GM12891 (cell line): ENCODE measurements around the gene RBCK1.

Source experiments
- DNase-seq: peaks from one replicate; pipeline ENCODE4 v3.0.0; 2011; ENCODE audit warnings: low spot score; ENCODE audit not compliant: insufficient read length
- FAIRE-seq: peaks from 2 replicates; lab custom pipeline; 2011; peaks lifted over from hg19 to GRCh38; lab: Jason Lieb, UNC
- PAX5 ChIP-seq: IDR thresholded peaks from 2 replicates; pipeline ENCODE4 v1.6.1; 2011; ENCODE audit warnings: low read length, moderate library complexity, mild to moderate bottlenecking; ENCODE audit not compliant: insufficient read depth, severe bottlenecking
- POLR2A ChIP-seq: IDR thresholded peaks from 2 replicates; pipeline ENCODE4 v1.6.1; 2011; ENCODE audit warnings: low read depth, low read length, control low read depth
- POLR2AphosphoS5 ChIP-seq: IDR thresholded peaks from 2 replicates; pipeline ENCODE4 v1.6.1; 2011; ENCODE audit warnings: low read depth, low read length, control low read depth
- POU2F2 ChIP-seq: IDR thresholded peaks from 2 replicates; pipeline ENCODE4 v1.6.1; 2011; ENCODE audit warnings: low read depth, mild to moderate bottlenecking, control low read depth, low read length, moderate library complexity
- SPI1 ChIP-seq: IDR thresholded peaks from 2 replicates; pipeline ENCODE4 v1.6.1; 2011; ENCODE audit warnings: low read depth, low read length, control low read depth
- TAF1 ChIP-seq: IDR thresholded peaks from 2 replicates; pipeline ENCODE4 v1.6.1; 2011; ENCODE audit warnings: low read depth, low read length, control low read depth

Gene RBCK1

DNA sequence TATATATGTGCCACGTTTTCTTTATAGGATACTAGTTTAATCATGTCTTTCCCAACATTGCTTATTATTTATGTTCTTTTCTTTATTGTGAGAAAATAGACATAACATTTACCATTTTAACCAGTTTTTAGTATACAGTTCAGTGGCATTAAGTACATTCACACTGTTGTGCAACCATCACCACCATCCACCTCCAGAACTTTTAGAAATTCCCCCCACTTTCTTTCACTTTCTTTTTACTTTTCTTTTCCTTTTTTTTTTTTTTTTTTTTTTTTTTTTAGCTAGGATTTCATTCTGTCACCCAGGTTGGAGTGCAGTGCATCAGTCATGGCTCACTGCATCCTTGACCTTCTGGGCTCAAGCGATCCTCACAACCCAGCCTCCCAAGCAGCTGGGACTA lies 18.5 kb downstream of the RBCK1 start:
- no peak for FAIRE-seq
- TF ChIP-seq SPI1 (no peak), POU2F2 (no peak), POLR2AphosphoS5 (no peak)
- no peak for DNase-seq

- TF ChIP-seq POLR2A (no peak), PAX5 (no peak), POU2F2 (no peak), SPI1 (no peak), TAF1 (no peak), POLR2AphosphoS5 (no peak)
- no peak for DNase-seq
Measured at GRCh38 chr20:427401-427800, 19.3 kb downstream of the RBCK1 start.

DNA sequence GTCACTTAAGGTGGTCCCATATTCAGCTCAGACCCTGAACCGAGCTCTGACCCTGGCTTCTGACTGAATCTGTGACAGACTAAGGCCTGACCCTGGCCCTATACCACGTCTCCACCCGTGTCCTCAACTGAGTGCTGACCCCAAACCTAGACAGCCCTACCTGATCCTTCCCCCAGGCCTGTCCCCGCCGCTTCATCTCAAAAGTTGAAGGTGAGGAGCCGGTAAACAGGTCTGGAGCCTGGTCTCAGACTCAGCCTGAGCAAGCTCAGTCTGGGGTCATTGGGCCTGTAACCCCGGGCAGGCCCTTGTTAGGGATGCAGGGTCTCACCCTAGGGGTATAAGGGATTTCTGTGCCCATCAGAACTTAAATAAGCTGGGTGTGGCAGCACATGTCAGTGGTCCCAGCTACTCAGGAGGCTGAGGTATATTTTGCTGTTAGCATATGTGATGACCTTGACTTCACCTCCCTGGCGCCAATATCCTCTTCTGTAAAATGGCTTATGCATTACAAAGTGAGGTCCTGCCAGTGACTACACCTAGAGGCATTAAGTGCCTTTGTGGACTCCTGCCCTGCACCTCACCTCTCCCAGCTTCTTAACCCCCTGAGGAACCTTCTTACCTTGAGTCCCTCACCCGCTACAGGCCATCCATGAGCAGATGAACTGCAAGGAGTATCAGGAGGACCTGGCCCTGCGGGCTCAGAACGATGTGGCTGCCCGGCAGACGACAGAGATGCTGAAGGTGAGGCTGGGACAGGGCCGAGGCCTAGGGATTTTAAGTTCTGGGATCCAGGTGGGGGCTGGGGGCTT lies 20.0 kb downstream of the RBCK1 start:
- no peak for DNase-seq
- TF ChIP-seq TAF1 = no peak
- no peak for TF ChIP-seq PAX5
- no peak for TF ChIP-seq SPI1
- TF ChIP-seq POU2F2 = no peak
- no peak for TF ChIP-seq POLR2A
- no peak for TF ChIP-seq POLR2AphosphoS5
- FAIRE-seq = no peak

More at GRCh38 chr20:427401-427800, 19.3 kb downstream of the RBCK1 start:
- no peak for FAIRE-seq

DNA sequence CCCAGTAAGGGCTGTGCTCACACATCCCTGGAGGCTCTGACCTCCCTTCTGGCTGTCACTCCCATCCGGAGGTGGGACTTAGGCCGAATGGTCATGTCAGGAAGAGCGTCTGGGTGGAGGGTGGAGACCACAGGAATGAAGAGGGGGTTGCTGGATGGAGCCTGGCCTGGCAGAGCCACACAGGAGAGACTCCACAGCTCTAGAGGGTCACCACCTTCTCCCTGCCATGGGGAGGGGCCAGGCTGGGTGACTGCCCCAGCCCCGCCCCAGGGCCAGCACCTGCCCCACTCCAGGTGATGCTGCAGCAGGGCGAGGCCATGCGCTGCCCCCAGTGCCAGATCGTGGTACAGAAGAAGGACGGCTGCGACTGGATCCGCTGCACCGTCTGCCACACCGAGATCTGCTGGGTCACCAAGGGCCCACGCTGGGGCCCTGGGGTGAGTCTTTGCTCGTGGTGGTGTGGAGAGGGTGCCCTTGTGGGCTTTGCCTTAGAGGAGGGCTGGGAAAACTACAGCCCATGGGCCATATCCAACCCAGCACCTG lies 20.6 kb downstream of the RBCK1 start:
- DNase-seq = no peak

GRCh38 chr20:430091-430999 lies 22.2 kb downstream of the RBCK1 start:
- no peak for TF ChIP-seq SPI1
- no peak for TF ChIP-seq POU2F2
- no peak for TF ChIP-seq PAX5
- TF ChIP-seq TAF1 = no peak
- TF ChIP-seq POLR2A = no peak
- TF ChIP-seq POLR2AphosphoS5 = no peak
- FAIRE-seq (no peak), DNase-seq (no peak)

More for the DNA sequence above, 20.6 kb downstream of the RBCK1 start:
- no peak for FAIRE-seq
- TF ChIP-seq POLR2AphosphoS5 (no peak), POLR2A (no peak), TAF1 (no peak), SPI1 (no peak), POU2F2 (no peak), PAX5 (no peak)

GRCh38 chr20:431012-431904 lies 23.2 kb downstream of the RBCK1 start:
- DNase-seq (no peak), FAIRE-seq (no peak)
- TF ChIP-seq PAX5 (no peak), POU2F2 (no peak), SPI1 (no peak), TAF1 (no peak), POLR2AphosphoS5 (no peak), POLR2A (no peak)

GRCh38 chr20:432208-432607 lies 24.1 kb downstream of the RBCK1 start:
- no peak for FAIRE-seq
- DNase-seq = no peak
- TF ChIP-seq SPI1 (no peak), PAX5 (no peak), POLR2AphosphoS5 (no peak), TAF1 (no peak)

DNA sequence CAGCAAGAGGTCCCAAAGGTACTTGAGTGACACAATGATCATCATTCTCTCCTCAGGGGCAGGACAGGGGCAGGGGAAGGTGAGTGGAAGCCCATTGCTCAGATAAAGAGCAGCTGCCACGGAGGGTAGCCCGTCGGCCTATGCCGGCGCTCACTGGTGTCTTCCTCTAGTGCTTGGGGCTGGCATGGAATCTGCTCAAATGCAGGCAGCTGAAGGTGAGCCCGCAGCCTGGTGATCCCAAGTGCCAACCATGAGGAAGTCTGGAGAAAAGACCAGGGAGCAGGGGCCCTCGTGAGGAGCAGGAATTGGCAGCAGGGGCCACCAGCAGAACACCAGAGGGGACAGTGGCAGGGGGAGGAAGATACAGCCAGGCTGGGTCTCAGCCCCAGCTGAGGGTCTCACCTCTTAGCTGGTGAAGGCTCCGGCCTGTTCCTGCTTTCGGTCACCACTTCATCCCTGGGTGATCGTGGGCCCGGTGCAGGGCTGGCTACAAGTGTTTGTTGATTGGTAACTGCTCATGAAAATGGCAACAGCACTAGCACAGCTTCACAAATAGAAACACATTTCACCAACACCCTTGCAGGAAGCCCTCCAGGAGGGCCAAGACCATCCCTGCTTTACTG lies 24.7 kb downstream of the RBCK1 start:
- FAIRE-seq = no peak
- TF ChIP-seq POLR2AphosphoS5 (no peak), POU2F2 (no peak), POLR2A (no peak), PAX5 (no peak), TAF1 (no peak), SPI1 (no peak)

More for the DNA sequence above, 24.7 kb downstream of the RBCK1 start:
- DNase-seq = no peak
